Neural progenitor cell (in vitro differentiated cells): ENCODE measurements around the gene ADH7. TPM values are rescaled to one million over a fixed set of nuclear protein-coding genes. Genes with fewer than 3 reads are reported as not detected.
A peak's percentile ranks its signal among the peaks of the same experiment; 100 is the strongest.

Source experiments
- DNase-seq: peaks from one replicate; pipeline ENCODE4 v3.0.0-alpha.2; 2016; ENCODE audit warnings: low spot score
- H2AFZ ChIP-seq: fragments of 200-600 bp; sonication (generic); replicated peaks from 2 replicates; pipeline ENCODE4 v1.6.1; 2016; ENCODE audit warnings: antibody characterized with exemption
- H3F3A ChIP-seq: fragments of 200-600 bp; sonication (generic); 2 replicates; pipeline ENCODE4 v1.6.1; 2016; ENCODE audit warnings: antibody characterized with exemption, low read depth
- H3K27ac ChIP-seq: fragments of 200-600 bp; sonication (generic); 2 replicates; pipeline ENCODE4 v1.5.1; 2016; ENCODE audit warnings: mild to moderate bottlenecking
- H3K27me3 ChIP-seq: fragments of 200-600 bp; sonication (generic); 2 replicates; pipeline ENCODE4 v1.6.1; 2016; ENCODE audit warnings: mild to moderate bottlenecking, moderate library complexity
- H3K36me3 ChIP-seq: fragments of 200-600 bp; sonication (generic); 2 replicates; pipeline ENCODE4 v1.5.1; 2016
- H3K4me1 ChIP-seq: fragments of 200-600 bp; sonication (generic); 2 replicates; pipeline ENCODE4 v1.6.1; 2016; ENCODE audit warnings: mixed run types
- H3K4me2 ChIP-seq: fragments of 200-600 bp; sonication (generic); 2 replicates; pipeline ENCODE4 v1.6.1; 2016
- H3K4me3 ChIP-seq: fragments of 200-600 bp; sonication (generic); 2 replicates; pipeline ENCODE4 v1.5.1; 2016
- H3K79me2 ChIP-seq: fragments of 200-600 bp; sonication (generic); 2 replicates; pipeline ENCODE4 v1.6.1; 2016; ENCODE audit warnings: low read depth
- H3K9ac ChIP-seq: fragments of 200-600 bp; sonication (generic); 2 replicates; pipeline ENCODE4 v1.6.1; 2016
- H3K9me3 ChIP-seq: fragments of 200-600 bp; sonication (generic); 2 replicates; pipeline ENCODE4 v1.5.1; 2016; ENCODE audit warnings: low read depth
- H4K20me1 ChIP-seq: fragments of 200-600 bp; sonication (generic); 2 replicates; pipeline ENCODE4 v1.6.1; 2016; ENCODE audit warnings: low read depth
- H3K27ac Mint-ChIP-seq: 3 replicates; pipeline ENCODE4 v1.8.0; 2021; ENCODE audit warnings: mixed read lengths
- H3K27me3 Mint-ChIP-seq: 2 replicates; pipeline ENCODE4 v1.8.0; 2022; ENCODE audit warnings: low read depth, mild to moderate bottlenecking, inconsistent platforms, moderate library complexity, mixed read lengths; ENCODE audit not compliant: insufficient read depth
- H3K36me3 Mint-ChIP-seq: 3 replicates; pipeline ENCODE4 v1.8.0; 2021; ENCODE audit warnings: mixed read lengths
- H3K4me1 Mint-ChIP-seq: 3 replicates; pipeline ENCODE4 v1.8.0; 2021; ENCODE audit warnings: mixed read lengths
- H3K4me3 Mint-ChIP-seq: 3 replicates; pipeline ENCODE4 v1.8.0; 2021; ENCODE audit warnings: mild to moderate bottlenecking, moderate library complexity, mixed read lengths
- H3K9me3 Mint-ChIP-seq: 3 replicates; pipeline ENCODE4 v1.8.0; 2020; ENCODE audit warnings: mixed read lengths
- CTCF ChIP-seq: fragments of 200-600 bp; sonication (generic); IDR thresholded peaks from 2 replicates; pipeline ENCODE4 v1.5.1; 2017; ENCODE audit warnings: antibody characterized with exemption, mild to moderate bottlenecking
- EZH2 ChIP-seq: fragments of 200-600 bp; sonication (generic); IDR thresholded peaks from 2 replicates; pipeline ENCODE4 v1.6.1; 2017; ENCODE audit warnings: antibody characterized with exemption, mild to moderate bottlenecking, moderate library complexity
- EZH2phosphoT487 ChIP-seq: fragments of 200-600 bp; sonication (generic); IDR thresholded peaks from 2 replicates; pipeline ENCODE4 v1.6.1; 2017; ENCODE audit warnings: antibody characterized with exemption
- total RNA-seq: library from RNA; depleted of rRNA; stranded (reverse); fragments of >200 nt; gene quantifications from 2 replicates; pipeline ENCODE4 v1.2.3, GENCODE V29; 2015; ENCODE audit warnings: low replicate concordance

ADH7 gene
- total RNA-seq, 1 donor from 2014 or later: not detected

GRCh38 chr4:99457270-99457669, 22.1 kb upstream of the ADH7 start:
- no peaks in the 10 kb centered on the region for H3K36me3 Mint-ChIP-seq
- peaks cover 4% of the 10 kb centered on the region for H3K4me1 Mint-ChIP-seq
- Histone ChIP-seq H3K36me3 (no peaks in the 10 kb centered on the region), H3K27ac (no peak overlapping the region), H4K20me1 (no peaks in the 10 kb centered on the region), H3K27me3 (no peaks in the 10 kb centered on the region), H3K4me3 (no peak overlapping the region), H2AFZ (no peak overlapping the region), H3K4me1 (no peaks in the 10 kb centered on the region), H3F3A (no peaks in the 10 kb centered on the region), H3K79me2 (no peaks in the 10 kb centered on the region), H3K9me3 (no peaks in the 10 kb centered on the region), H3K9ac (no peak overlapping the region), H3K4me2 (no peak overlapping the region)
- no peak overlapping the region for H3K27ac Mint-ChIP-seq
- H3K4me3 Mint-ChIP-seq: no peak overlapping the region
- TF ChIP-seq CTCF (peak; percentile 19), EZH2 (no peak), EZH2phosphoT487 (no peak)
- no peaks in the 10 kb centered on the region for H3K27me3 Mint-ChIP-seq
- peaks cover 10% of the 10 kb centered on the region for H3K9me3 Mint-ChIP-seq
- DNase-seq: peak; percentile 30

GRCh38 chr4:99447513-99447912, 12.4 kb upstream of the ADH7 start:
- no peak overlapping the region for H3K4me3 ChIP-seq
- no peaks in the 10 kb centered on the region for H3K36me3 ChIP-seq
- peak overlapping the region; percentile 56 for H3K4me2 ChIP-seq
- no peaks in the 10 kb centered on the region for H3K27me3 ChIP-seq
- Mint-ChIP-seq H3K27ac (peak overlapping the region; percentile 95), H3K4me1 (peaks cover 24% of the 10 kb centered on the region), H3K27me3 (peaks cover 2% of the 10 kb centered on the region), H3K36me3 (peaks cover 3% of the 10 kb centered on the region), H3K9me3 (peaks cover 30% of the 10 kb centered on the region), H3K4me3 (no peak overlapping the region)
- peak overlapping the region; percentile 91 for H3K27ac ChIP-seq
- H2AFZ ChIP-seq: no peak overlapping the region
- H3K9ac ChIP-seq: no peak overlapping the region
- H4K20me1 ChIP-seq: no peaks in the 10 kb centered on the region
- peaks cover 14% of the 10 kb centered on the region for H3K4me1 ChIP-seq
- H3F3A ChIP-seq: peaks cover 18% of the 10 kb centered on the region
- TF ChIP-seq CTCF (no peak), EZH2phosphoT487 (no peak), EZH2 (no peak)
- DNase-seq: no peak
- H3K9me3 ChIP-seq: peaks cover 11% of the 10 kb centered on the region
- no peaks in the 10 kb centered on the region for H3K79me2 ChIP-seq

GRCh38 chr4:99447079-99447478, 11.9 kb upstream of the ADH7 start:
- Histone ChIP-seq H3K4me1 (peaks cover 14% of the 10 kb centered on the region), H3K27me3 (no peaks in the 10 kb centered on the region), H3K9ac (no peak overlapping the region), H3K36me3 (no peaks in the 10 kb centered on the region), H3K27ac (peak overlapping the region; percentile 91), H3K9me3 (peaks cover 11% of the 10 kb centered on the region), H3K4me2 (peak overlapping the region; percentile 56), H2AFZ (no peak overlapping the region), H4K20me1 (no peaks in the 10 kb centered on the region), H3K4me3 (no peak overlapping the region), H3F3A (peaks cover 18% of the 10 kb centered on the region), H3K79me2 (no peaks in the 10 kb centered on the region)
- Mint-ChIP-seq H3K9me3 (peaks cover 28% of the 10 kb centered on the region), H3K36me3 (peaks cover 2% of the 10 kb centered on the region), H3K4me1 (peaks cover 24% of the 10 kb centered on the region), H3K27ac (peak overlapping the region; percentile 95), H3K4me3 (no peak overlapping the region), H3K27me3 (peaks cover 2% of the 10 kb centered on the region)
- peak; percentile 89 for DNase-seq
- TF ChIP-seq EZH2phosphoT487 (no peak), EZH2 (no peak), CTCF (no peak)
